HL-60 (cell line): ENCODE results near the gene DLG4.

ENCODE experiments used
- GABPA ChIP-seq: IDR thresholded peaks from 2 replicates; pipeline ENCODE4 v1.6.1; 2012; ENCODE audit warnings: low read depth
- POLR2AphosphoS5 ChIP-seq: IDR thresholded peaks from 2 replicates; pipeline ENCODE4 v1.6.1; 2012; ENCODE audit warnings: low read depth
- TF ChIP-seq, protein P1 (sequence below): IDR thresholded peaks from one replicate; pipeline ENCODE4 v1.5.1; 2011; ENCODE audit warnings: low read length, control low read depth, inconsistent platforms; ENCODE audit not compliant: insufficient read depth

DNA sequence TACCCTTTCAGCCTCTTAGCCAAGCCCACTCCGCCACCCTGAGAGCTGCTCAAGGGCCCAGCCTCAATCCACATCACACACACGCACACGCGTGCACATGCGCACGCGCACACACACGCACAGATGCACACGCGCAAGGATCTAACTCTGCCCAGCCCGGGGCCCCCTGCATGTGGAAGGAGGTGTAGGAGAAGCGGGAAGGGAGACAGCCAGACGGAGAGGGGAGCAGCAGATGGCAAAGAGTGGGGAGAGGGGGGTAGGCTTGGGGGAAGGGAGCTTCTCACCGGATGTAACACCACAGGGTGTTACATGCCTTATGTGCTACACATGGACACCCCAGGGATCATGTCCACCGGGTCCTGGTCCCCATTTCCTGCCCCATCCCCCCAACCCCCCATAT is 15.3 kb downstream of the DLG4 start:
- TF ChIP-seq, protein P1, sequence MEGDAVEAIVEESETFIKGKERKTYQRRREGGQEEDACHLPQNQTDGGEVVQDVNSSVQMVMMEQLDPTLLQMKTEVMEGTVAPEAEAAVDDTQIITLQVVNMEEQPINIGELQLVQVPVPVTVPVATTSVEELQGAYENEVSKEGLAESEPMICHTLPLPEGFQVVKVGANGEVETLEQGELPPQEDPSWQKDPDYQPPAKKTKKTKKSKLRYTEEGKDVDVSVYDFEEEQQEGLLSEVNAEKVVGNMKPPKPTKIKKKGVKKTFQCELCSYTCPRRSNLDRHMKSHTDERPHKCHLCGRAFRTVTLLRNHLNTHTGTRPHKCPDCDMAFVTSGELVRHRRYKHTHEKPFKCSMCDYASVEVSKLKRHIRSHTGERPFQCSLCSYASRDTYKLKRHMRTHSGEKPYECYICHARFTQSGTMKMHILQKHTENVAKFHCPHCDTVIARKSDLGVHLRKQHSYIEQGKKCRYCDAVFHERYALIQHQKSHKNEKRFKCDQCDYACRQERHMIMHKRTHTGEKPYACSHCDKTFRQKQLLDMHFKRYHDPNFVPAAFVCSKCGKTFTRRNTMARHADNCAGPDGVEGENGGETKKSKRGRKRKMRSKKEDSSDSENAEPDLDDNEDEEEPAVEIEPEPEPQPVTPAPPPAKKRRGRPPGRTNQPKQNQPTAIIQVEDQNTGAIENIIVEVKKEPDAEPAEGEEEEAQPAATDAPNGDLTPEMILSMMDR: no peak
- TF ChIP-seq POLR2AphosphoS5 (no peak), GABPA (no peak)
